Panc1 (cell line): ENCODE data around the gene COQ10A.

ENCODE experiments used
- CTCF ChIP-seq: fragments of 450-650 bp; IDR thresholded peaks from 2 replicates; pipeline ENCODE4 v1.5.1; 2017; ENCODE audit warnings: mild to moderate bottlenecking
- POLR2AphosphoS5 ChIP-seq: IDR thresholded peaks from 2 replicates; pipeline ENCODE4 v1.6.1; 2012; ENCODE audit warnings: mild to moderate bottlenecking, low read depth, low read length, moderate library complexity
- REST ChIP-seq, 2 experiments: IDR thresholded peaks; 2 replicates each; pipeline ENCODE4 v1.6.1; 2011 to 2012; ENCODE audit warnings: low read depth in 2 of 2, control low read depth in 1 of 2, low read length in 1 of 2, mild to moderate bottlenecking in 1 of 2, moderate library complexity in 1 of 2; ENCODE audit not compliant: insufficient read depth in 1 of 2
- TCF7L2 ChIP-seq: IDR thresholded peaks from 2 replicates; pipeline ENCODE4 v1.6.1; 2011; ENCODE audit warnings: mild to moderate bottlenecking, low read depth, low read length, inconsistent platforms

- no peak for TF ChIP-seq CTCF
- no peak for TF ChIP-seq REST (IDR thresholded peaks at IDR 0.05; ENCODE audit: insufficient read depth in 1 of 2, low read depth in 2 of 2, low read length in 1 of 2)
- TF ChIP-seq TCF7L2: no peak
- TF ChIP-seq POLR2AphosphoS5: no peak
Observed at GRCh38 chr12:56296295-56296694, 29.6 kb downstream of the COQ10A start.
